ENCODE results near the gene CCNH. TPM values are rescaled to one million over a fixed set of nuclear protein-coding genes. Genes with fewer than 3 reads are reported as not detected.

Gene CCNH
- total RNA-seq, 4 donors from 2014 or later: 48.1 to 77.4 (median 57.2) TPM

- Histone ChIP-seq H3K27ac (no peak overlapping the region), H3K36me3 (peaks cover 0 to 89% of the 10 kb centered on the region in 2 donors), H3K4me1 (peaks cover 0 to 7% of the 10 kb centered on the region in 2 donors), H3K27me3 (no peaks in the 10 kb centered on the region), H3K9me3 (no peaks in the 10 kb centered on the region), H3K4me3 (no peak overlapping the region)
- intact Hi-C loops (cut with DNase I; ENCODE audit: low total_unique reads): loop anchor here (5.0 kb wide), 1 partner anchor 332 kb away; no protein-coding TSS in a partner anchor
- ATAC-seq: no peak
- no peak for DNase-seq
- no peak for TF ChIP-seq POLR2A (IDR thresholded peaks at IDR 0.05)
- no peak for TF ChIP-seq CTCF (IDR thresholded peaks at IDR 0.05 in 4 of 5, conservative IDR thresholded peaks at IDR 0.05 in 1 of 5)
- in situ Hi-C loops (cut with MboI; ENCODE audit: low sequenced_read_pairs in 4 of 4): loop anchor here (10.0 to 25.0 kb wide), 4 partner anchors 139 to 1283 kb away; partner anchors contain the start of genes COX7C (in 4 of the 4) and RASA1 (in 1 of the 4)
Measured at GRCh38 chr5:87403899-87404298, 8.8 kb downstream of the CCNH start.

GRCh38 chr5:87403409-87403808 is 9.3 kb downstream of the CCNH start:
- Histone ChIP-seq H3K36me3 (peaks cover 0 to 89% of the 10 kb centered on the region in 2 donors), H3K4me3 (no peak overlapping the region), H3K9me3 (no peaks in the 10 kb centered on the region), H3K27ac (no peak overlapping the region), H3K4me1 (peaks cover 0 to 7% of the 10 kb centered on the region in 2 donors), H3K27me3 (no peaks in the 10 kb centered on the region)
- no peak for TF ChIP-seq CTCF (IDR thresholded peaks at IDR 0.05 in 4 of 5, conservative IDR thresholded peaks at IDR 0.05 in 1 of 5)
- TF ChIP-seq POLR2A (IDR thresholded peaks at IDR 0.05): no peak
- intact Hi-C loops (cut with DNase I; ENCODE audit: low total_unique reads) (loop anchor here (5.0 kb wide), 1 partner anchor 331 kb away; no protein-coding TSS in a partner anchor), in situ Hi-C loops (cut with MboI; ENCODE audit: low sequenced_read_pairs in 4 of 4) (loop anchor here (10.0 to 25.0 kb wide), 4 partner anchors 139 to 1284 kb away; partner anchors contain the start of genes COX7C (in 4 of the 4) and RASA1 (in 1 of the 4))
- DNase-seq (no peak), ATAC-seq (no peak)

GRCh38 chr5:87401626-87402025 is 11.1 kb downstream of the CCNH start:
- Histone ChIP-seq H3K36me3 (peaks cover 0 to 89% of the 10 kb centered on the region in 2 donors), H3K27ac (no peak overlapping the region), H3K4me3 (no peak overlapping the region), H3K27me3 (no peaks in the 10 kb centered on the region), H3K4me1 (peaks cover 0 to 7% of the 10 kb centered on the region in 2 donors), H3K9me3 (no peaks in the 10 kb centered on the region)
- DNase-seq (no peak), ATAC-seq (no peak)
- intact Hi-C loops (cut with DNase I; ENCODE audit: low total_unique reads): loop anchor here (5.0 kb wide), 1 partner anchor 329 kb away; no protein-coding TSS in a partner anchor
- in situ Hi-C loops (cut with MboI; ENCODE audit: low sequenced_read_pairs in 4 of 4): loop anchor here (10.0 to 25.0 kb wide), 4 partner anchors 137 to 1286 kb away; partner anchors contain the start of genes COX7C (in 4 of the 4) and RASA1 (in 1 of the 4)
- TF ChIP-seq CTCF (IDR thresholded peaks at IDR 0.05 in 4 of 5, conservative IDR thresholded peaks at IDR 0.05 in 1 of 5) (no peak), POLR2A (IDR thresholded peaks at IDR 0.05) (no peak)

DNA sequence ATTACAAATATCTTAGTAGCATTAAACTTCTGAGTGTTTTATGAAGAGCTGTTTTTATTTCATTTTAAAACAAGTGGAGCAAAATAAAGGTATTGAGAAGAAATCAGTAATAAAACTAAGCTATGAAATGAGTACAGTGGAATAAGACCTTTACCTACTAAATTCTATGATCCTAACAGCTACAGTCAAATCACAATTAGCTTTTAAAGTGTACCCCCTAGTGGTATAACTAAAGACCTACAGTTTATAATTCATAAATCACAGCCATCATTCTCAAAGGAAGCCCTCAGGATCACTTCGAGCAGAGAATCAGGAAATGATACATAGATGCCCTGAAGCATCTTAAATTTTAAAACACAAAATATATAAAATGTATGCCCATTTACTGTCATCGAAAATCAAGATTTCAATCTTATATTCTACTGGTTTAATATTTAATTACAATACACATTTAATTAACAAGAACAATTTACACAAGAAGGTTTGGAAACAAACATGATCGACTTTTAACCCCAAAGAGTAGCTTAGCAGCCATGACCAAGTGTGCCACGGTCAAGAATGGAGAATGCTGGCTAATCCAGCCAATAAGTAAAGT is 12.3 kb downstream of the CCNH start:
- no peak for TF ChIP-seq POLR2A (IDR thresholded peaks at IDR 0.05)
- TF ChIP-seq CTCF (IDR thresholded peaks at IDR 0.05 in 4 of 5, conservative IDR thresholded peaks at IDR 0.05 in 1 of 5): peak; percentile 33 to 67 (median 65)
- no peak for DNase-seq
- peaks cover 0 to 96% of the 10 kb centered on the region in 2 donors for H3K36me3 ChIP-seq
- in situ Hi-C loops (cut with MboI; ENCODE audit: low sequenced_read_pairs in 4 of 4) (loop anchor here (10.0 to 25.0 kb wide), 4 partner anchors 136 to 1287 kb away; partner anchors contain the start of genes COX7C (in 4 of the 4) and RASA1 (in 1 of the 4)), intact Hi-C loops (cut with DNase I; ENCODE audit: low total_unique reads) (loop anchor here (5.0 kb wide), 1 partner anchor 328 kb away; no protein-coding TSS in a partner anchor)
- no peak overlapping the region for H3K4me3 ChIP-seq
- no peak overlapping the region for H3K27ac ChIP-seq
- no peaks in the 10 kb centered on the region for H3K9me3 ChIP-seq
- peaks cover 0 to 7% of the 10 kb centered on the region in 2 donors for H3K4me1 ChIP-seq
- ATAC-seq: peak in 1 of 2 donors; percentile 73
- no peaks in the 10 kb centered on the region for H3K27me3 ChIP-seq

Measured in gastrocnemius medialis (tissue), 4 donors.